Kidney (tissue), 14 donors: ENCODE data around the gene ILK. TPM values are rescaled to one million over a fixed set of nuclear protein-coding genes. Genes with fewer than 3 reads are reported as not detected.

Experiments
- DNase-seq, 5 donors: peaks; one replicate each; pipeline ENCODE4 v3.0.0-alpha.2; 2013 to 2020
- FAIRE-seq: peaks from 2 replicates; lab custom pipeline; 2012; peaks lifted over from hg19 to GRCh38; lab: Jason Lieb, UNC
- H3K27ac ChIP-seq, 2 donors: one replicate each; pipeline ENCODE4 v1.7.0; 2013; ENCODE audit warnings: low read depth in 2 of 2, low read length in 2 of 2, inconsistent platforms in 1 of 2
- H3K27me3 ChIP-seq: one replicate; pipeline ENCODE4 v1.7.1; 2013; ENCODE audit warnings: low read length, inconsistent platforms; ENCODE audit not compliant: control insufficient read depth, insufficient read depth
- H3K36me3 ChIP-seq, 3 donors: one replicate each; pipeline versions ENCODE4 v1.7.0 to v1.7.1; 2013; ENCODE audit warnings: low read length in 3 of 3, control low read depth in 1 of 3, inconsistent platforms in 1 of 3; ENCODE audit not compliant: insufficient read depth in 3 of 3, control insufficient read depth in 2 of 3
- H3K4me1 ChIP-seq, 3 donors: one replicate each; pipeline versions ENCODE4 v1.7.0 to v1.7.1; 2013; ENCODE audit warnings: low read length in 3 of 3, inconsistent platforms in 1 of 3, low read depth in 1 of 3; ENCODE audit not compliant: control insufficient read depth in 2 of 3, insufficient read depth in 2 of 3
- H3K4me3 ChIP-seq, 3 donors: one replicate each; pipeline versions ENCODE4 v1.7.0 to v1.8.1; 2013; ENCODE audit warnings: low read length in 3 of 3, control low read depth in 1 of 3, inconsistent platforms in 1 of 3
- H3K9ac ChIP-seq, 3 donors: one replicate each; pipeline versions ENCODE4 v1.7.0 to v1.7.1; 2013; ENCODE audit warnings: low read length in 3 of 3, control low read depth in 1 of 3, inconsistent platforms in 1 of 3
- H3K9me3 ChIP-seq, 3 donors: one replicate each; pipeline versions ENCODE4 v1.7.0 to v1.7.1; 2013; ENCODE audit warnings: low read length in 3 of 3, control low read depth in 1 of 3, inconsistent platforms in 1 of 3; ENCODE audit not compliant: control insufficient read depth in 2 of 3, insufficient read depth in 1 of 3
- CTCF ChIP-seq: IDR thresholded peaks from 3 replicates; pipeline ENCODE4 v1.5.1; 2012; ENCODE audit warnings: mild to moderate bottlenecking, moderate library complexity, borderline replicate concordance; ENCODE audit not compliant: insufficient read depth; ENCODE audit errors: extremely low read depth
- intact Hi-C: fragments of 100-400 bp; cut with DNase I; formaldehyde crosslinking; loops from one replicate; pipeline ENCODE4 v1.11.1; 2022
- polyA plus RNA-seq: library from polyadenylated mRNA; stranded (reverse); fragments of 350-450 nt; fragmentation: Illumina TruSeq; extraction: RNeasy Lipid Tissue Mini Kit (QIAGEN cat#74804); gene quantifications from one replicate; pipeline ENCODE4 v1.2.3, GENCODE V29; 2014; ENCODE audit warnings: low read depth, low replicate concordance; ENCODE audit not compliant: insufficient read depth
- total RNA-seq: library from RNA; stranded (reverse); fragmentation: NEBNext Ultra II Directional; extraction: Animal tissue kit (Norgen Biotek cat#: 25700); gene quantifications from one replicate; pipeline ENCODE4 v1.2.1, GENCODE V29; 2021
- donor health status: control.
- donor health status: control.
- donor health status: control.
- donor health status: control.
- donor health status: control.
- donor health status: DM: yes; HTN: yes; CAD: no.
- donor health status: Normal renal cell carcinoma (clear cell type).

The ILK gene
- total and polyA plus RNA-seq, 2 donors from 2014 or later = 149 to 170 TPM

- no peak for TF ChIP-seq CTCF
- H3K27me3 ChIP-seq = no peaks in the 10 kb centered on the region
- peaks cover 4 to 19% (median 7%) of the 10 kb centered on the region in 3 donors for H3K36me3 ChIP-seq
- H3K4me1 ChIP-seq = peaks cover 0 to 16% (median 11%) of the 10 kb centered on the region in 3 donors
- no peaks in the 10 kb centered on the region for H3K9me3 ChIP-seq
- intact Hi-C loops = no loop called here
- no peak overlapping the region for H3K27ac ChIP-seq
- DNase-seq (no peak), FAIRE-seq (no peak)
- no peak overlapping the region for H3K9ac ChIP-seq
- H3K4me3 ChIP-seq = no peak overlapping the region
These were observed 12.5 kb downstream of the ILK start for GRCh38 chr11:6615882-6616585.

DNA sequence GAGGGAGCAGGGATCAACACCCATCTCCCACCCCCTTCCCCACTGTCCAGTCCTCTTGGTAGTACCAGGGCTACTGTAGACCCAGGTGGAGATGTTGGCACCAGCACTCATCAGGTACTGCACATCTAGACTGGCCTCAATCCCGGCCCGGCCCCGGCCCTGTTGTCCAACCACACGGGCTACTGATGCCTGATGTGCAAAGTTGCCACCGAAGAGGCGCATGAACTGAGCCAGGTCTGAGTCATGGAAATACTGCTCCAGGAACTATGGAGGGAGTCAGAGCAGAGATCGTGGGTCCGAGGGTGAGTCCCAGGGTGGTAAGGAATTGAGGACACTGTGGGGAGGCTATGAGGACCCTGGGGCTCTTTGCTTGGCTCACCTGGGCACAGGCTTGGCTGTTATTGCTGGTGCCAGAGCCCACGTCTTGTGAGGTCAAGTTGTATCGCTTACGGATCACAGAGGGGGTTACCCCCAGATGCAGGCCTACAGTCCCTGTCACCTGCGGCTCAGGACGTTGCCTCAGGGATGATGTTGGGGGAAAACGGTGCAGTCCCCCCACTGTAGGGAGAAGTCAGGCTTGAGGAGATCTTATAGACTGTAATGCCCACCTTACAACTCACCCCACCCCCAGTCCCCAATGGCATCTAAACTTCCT, 13.1 kb downstream of the ILK start:
- no peak overlapping the region for H3K9ac ChIP-seq
- intact Hi-C loops = no loop called here
- H3K4me1 ChIP-seq = peaks cover 0 to 12% (median 6%) of the 10 kb centered on the region in 3 donors
- H3K27ac ChIP-seq = no peak overlapping the region
- no peak overlapping the region for H3K4me3 ChIP-seq
- peaks cover 4 to 15% (median 7%) of the 10 kb centered on the region in 3 donors for H3K36me3 ChIP-seq
- no peaks in the 10 kb centered on the region for H3K9me3 ChIP-seq
- no peaks in the 10 kb centered on the region for H3K27me3 ChIP-seq
- DNase-seq (peak in 1 of 5 donors; percentile 59), FAIRE-seq (no peak)
- TF ChIP-seq CTCF = no peak

DNA sequence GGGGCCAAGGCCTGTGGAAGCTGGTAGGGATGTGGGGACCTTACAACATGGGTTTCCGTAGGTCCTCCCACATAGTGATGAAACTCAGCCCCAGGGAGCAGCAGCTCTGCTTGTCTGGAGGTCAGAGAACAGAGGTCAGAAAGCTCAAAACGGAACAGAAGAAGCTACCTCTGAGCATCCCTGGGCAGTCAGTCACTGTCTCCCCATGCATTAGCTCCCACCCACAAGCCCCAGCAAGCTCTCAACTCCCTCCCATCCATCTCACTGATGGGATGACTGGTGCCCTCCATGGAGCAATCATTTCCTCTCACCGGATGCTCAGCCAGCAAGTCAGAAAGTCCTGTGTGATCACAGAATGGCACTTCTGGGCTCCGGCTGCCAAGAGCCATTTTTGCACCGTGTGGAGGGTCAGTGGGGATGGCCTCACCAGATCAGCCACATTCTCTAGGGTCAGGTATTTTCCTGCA, 13.8 kb downstream of the ILK start:
- H3K27ac ChIP-seq = no peak overlapping the region
- H3K4me1 ChIP-seq = peaks cover 0 to 12% (median 6%) of the 10 kb centered on the region in 3 donors
- intact Hi-C loops = no loop called here
- FAIRE-seq = no peak
- H3K4me3 ChIP-seq = peak overlapping the region in 2 of 3 donors; percentile 78 to 92
- no peak overlapping the region for H3K9ac ChIP-seq
- H3K36me3 ChIP-seq = peaks cover 4 to 15% (median 7%) of the 10 kb centered on the region in 3 donors
- TF ChIP-seq CTCF = no peak
- peak in 1 of 5 donors; percentile 46 for DNase-seq
- no peaks in the 10 kb centered on the region for H3K9me3 ChIP-seq
- no peaks in the 10 kb centered on the region for H3K27me3 ChIP-seq
